ENCODE measurements around the gene SGMS1.

The SGMS1 gene

DNA sequence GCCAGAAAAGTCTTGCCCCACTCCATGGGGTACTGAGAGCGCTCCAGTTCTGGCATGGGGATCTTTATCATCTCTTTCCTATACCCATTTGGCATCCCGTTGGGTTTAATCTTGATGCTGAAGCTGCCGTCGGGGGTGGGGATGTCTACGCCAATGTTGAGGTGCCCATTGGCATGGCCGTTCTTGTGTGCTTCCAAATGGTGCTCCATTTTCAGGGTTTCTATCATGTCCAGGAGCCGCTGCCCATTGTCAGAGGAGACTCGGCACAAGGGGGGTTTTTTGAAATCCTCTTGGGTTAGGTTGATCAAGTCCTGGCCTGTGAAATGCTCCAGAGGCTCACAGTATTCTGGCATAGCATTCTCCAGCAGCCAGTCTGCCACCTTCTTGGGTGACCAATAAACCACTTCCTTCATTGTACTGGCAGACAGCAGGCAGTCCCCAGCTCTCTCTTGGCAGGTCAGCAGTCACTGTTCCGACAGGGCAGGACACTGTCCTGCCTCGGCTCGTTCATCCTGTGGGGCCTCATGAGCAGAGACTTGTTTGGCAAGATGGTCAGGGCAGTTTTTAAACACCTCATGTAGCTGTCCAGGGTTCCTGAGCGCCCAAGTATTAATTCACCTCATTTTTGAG, 279.9 kb downstream of the SGMS1 start:
- Histone ChIP-seq H4K91ac (ENCODE audit: low read length) (no peak overlapping the region), H3K27ac (ENCODE audit: low read length, poor library complexity, severe bottlenecking) (no peak overlapping the region), H2AFZ (ENCODE audit: low read depth, low read length) (no peak overlapping the region), H2BK12ac (ENCODE audit: low read length in 2 of 2) (no peak overlapping the region), H3K14ac (ENCODE audit: low read length in 2 of 2) (no peak overlapping the region), H2BK5ac (ENCODE audit: low read depth, low read length, poor library complexity, severe bottlenecking) (no peak overlapping the region), H2BK120ac (ENCODE audit: low read depth, low read length) (no peak overlapping the region), H2BK15ac (ENCODE audit: low read depth, poor library complexity, severe bottlenecking) (no peak overlapping the region), H3K79me1 (replicated peaks; ENCODE audit: low read length, poor library complexity, severe bottlenecking) (peaks cover 20% of the 10 kb centered on the region), H4K8ac (ENCODE audit: low read length) (no peak overlapping the region), H3K4me3 (ENCODE audit: insufficient read depth in 1 of 2, low read depth in 1 of 2, low read length in 2 of 2) (no peak overlapping the region), H3K23ac (ENCODE audit: low read length in 2 of 2) (no peak overlapping the region), H3K4ac (ENCODE audit: low read depth in 1 of 2, low read length in 2 of 2) (no peak overlapping the region), H2AK5ac (ENCODE audit: low read length, severe bottlenecking) (no peak overlapping the region), H3K9ac (ENCODE audit: low read length) (no peak overlapping the region), H3K4me1 (ENCODE audit: control insufficient read depth, insufficient read depth, low read depth, low read length) (no peaks in the 10 kb centered on the region), H3K36me3 (ENCODE audit: control insufficient read depth in 1 of 2, insufficient read depth in 2 of 2, low read depth in 1 of 2, low read length in 2 of 2) (peaks cover 8 to 36% of the 10 kb centered on the region in 2 experiments), H3K27me3 (ENCODE audit: control insufficient read depth in 1 of 2, insufficient read depth in 1 of 2, low read length in 2 of 2) (no peaks in the 10 kb centered on the region), H3K9me3 (ENCODE audit: control insufficient read depth, low read length) (peaks cover 2% of the 10 kb centered on the region), H3K18ac (ENCODE audit: low read depth in 1 of 2, low read length in 2 of 2) (no peak overlapping the region), H3K4me2 (ENCODE audit: low read length, poor library complexity, severe bottlenecking) (no peak overlapping the region)
- DNase-seq = no peak
- WGBS = 95% methylated on average over 11 of the region's 12 CpGs

DNA sequence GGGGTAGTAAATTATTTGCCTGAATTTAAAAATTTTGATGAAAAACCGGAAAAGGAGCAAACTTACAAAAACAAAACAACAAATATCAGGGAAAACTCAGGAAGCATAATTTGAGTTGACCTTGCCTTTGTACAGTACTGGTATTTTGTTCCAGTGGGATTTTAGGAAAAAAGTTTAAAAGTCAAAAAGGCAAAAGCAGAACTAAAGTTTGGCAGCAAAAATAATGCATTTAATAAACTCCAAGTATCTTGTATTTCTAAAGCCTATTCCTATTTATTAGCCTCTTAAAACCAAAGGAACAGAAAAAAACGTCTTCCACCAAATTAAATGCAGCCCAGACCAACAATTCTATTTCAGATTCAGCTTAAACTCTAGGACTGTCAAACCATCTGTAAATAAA, 281.8 kb downstream of the SGMS1 start:
- no peak overlapping the region for H2BK5ac ChIP-seq (ENCODE audit: low read depth, low read length, poor library complexity, severe bottlenecking)
- DNase-seq = no peak

DNA sequence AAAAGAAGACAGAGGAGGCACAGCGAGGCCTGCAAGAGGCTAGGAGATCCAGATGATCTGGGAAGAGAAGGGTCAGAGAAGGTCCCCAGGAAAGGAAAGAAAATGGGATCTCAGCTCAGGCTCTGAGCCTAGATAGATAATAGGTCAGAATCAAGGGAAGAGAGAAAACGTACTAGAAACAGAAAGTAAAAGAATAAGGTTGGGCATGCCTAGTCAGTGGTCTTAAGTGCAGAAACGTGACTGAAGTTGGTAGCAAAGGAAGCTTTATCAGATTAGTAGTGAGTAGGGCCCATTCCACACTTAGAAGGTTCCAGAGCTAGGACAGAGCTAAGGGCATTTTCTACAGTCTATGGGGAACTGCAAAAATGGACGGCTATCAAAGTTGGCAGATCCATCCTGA, 287.6 kb downstream of the SGMS1 start:
- Histone ChIP-seq H3K4me3 (ENCODE audit: insufficient read depth in 1 of 2, low read depth in 1 of 2, low read length in 2 of 2) (peak overlapping the region in 1 of 2 experiments; percentile 16), H3K9me3 (ENCODE audit: control insufficient read depth, low read length) (no peaks in the 10 kb centered on the region), H3K18ac (ENCODE audit: low read depth in 1 of 2, low read length in 2 of 2) (no peak overlapping the region), H3K79me1 (replicated peaks; ENCODE audit: low read length, poor library complexity, severe bottlenecking) (peaks cover 14% of the 10 kb centered on the region), H3K9ac (ENCODE audit: low read length) (no peak overlapping the region), H4K91ac (ENCODE audit: low read length) (no peak overlapping the region), H3K4ac (ENCODE audit: low read depth in 1 of 2, low read length in 2 of 2) (no peak overlapping the region), H2AFZ (ENCODE audit: low read depth, low read length) (no peak overlapping the region), H3K27ac (ENCODE audit: low read length, poor library complexity, severe bottlenecking) (no peak overlapping the region), H3K14ac (ENCODE audit: low read length in 2 of 2) (no peak overlapping the region), H2BK120ac (ENCODE audit: low read depth, low read length) (no peak overlapping the region), H4K8ac (ENCODE audit: low read length) (no peak overlapping the region), H2AK5ac (ENCODE audit: low read length, severe bottlenecking) (no peak overlapping the region), H3K27me3 (ENCODE audit: control insufficient read depth in 1 of 2, insufficient read depth in 1 of 2, low read length in 2 of 2) (no peaks in the 10 kb centered on the region), H2BK12ac (ENCODE audit: low read length in 2 of 2) (no peak overlapping the region), H3K4me1 (ENCODE audit: control insufficient read depth, insufficient read depth, low read depth, low read length) (no peaks in the 10 kb centered on the region), H2BK5ac (ENCODE audit: low read depth, low read length, poor library complexity, severe bottlenecking) (no peak overlapping the region), H3K36me3 (ENCODE audit: control insufficient read depth in 1 of 2, insufficient read depth in 2 of 2, low read depth in 1 of 2, low read length in 2 of 2) (peaks cover 0 to 30% of the 10 kb centered on the region in 2 experiments), H2BK15ac (ENCODE audit: low read depth, poor library complexity, severe bottlenecking) (no peak overlapping the region), H3K23ac (ENCODE audit: low read length in 2 of 2) (no peak overlapping the region), H3K4me2 (ENCODE audit: low read length, poor library complexity, severe bottlenecking) (no peak overlapping the region)
- 91% methylated on average over 4 of the region's 4 CpGs for WGBS
- no peak for DNase-seq

More for the DNA sequence above, 281.8 kb downstream of the SGMS1 start:
- H3K4me3 ChIP-seq (ENCODE audit: insufficient read depth in 1 of 2, low read depth in 1 of 2, low read length in 2 of 2) = no peak overlapping the region
- peaks cover 8 to 36% of the 10 kb centered on the region in 2 experiments for H3K36me3 ChIP-seq (ENCODE audit: control insufficient read depth in 1 of 2, insufficient read depth in 2 of 2, low read depth in 1 of 2, low read length in 2 of 2)
- H3K4me1 ChIP-seq (ENCODE audit: control insufficient read depth, insufficient read depth, low read depth, low read length) = no peaks in the 10 kb centered on the region
- H3K9ac ChIP-seq (ENCODE audit: low read length) = no peak overlapping the region
- WGBS = 90% methylated on average over 1 of the region's 2 CpGs
- peaks cover 17% of the 10 kb centered on the region for H3K79me1 ChIP-seq (replicated peaks; ENCODE audit: low read length, poor library complexity, severe bottlenecking)
- no peak overlapping the region for H2BK15ac ChIP-seq (ENCODE audit: low read depth, poor library complexity, severe bottlenecking)
- no peak overlapping the region for H2BK120ac ChIP-seq (ENCODE audit: low read depth, low read length)
- H3K4ac ChIP-seq (ENCODE audit: low read depth in 1 of 2, low read length in 2 of 2) = no peak overlapping the region
- H3K4me2 ChIP-seq (ENCODE audit: low read length, poor library complexity, severe bottlenecking) = no peak overlapping the region
- H3K9me3 ChIP-seq (ENCODE audit: control insufficient read depth, low read length) = no peaks in the 10 kb centered on the region
- no peak overlapping the region for H3K27ac ChIP-seq (ENCODE audit: low read length, poor library complexity, severe bottlenecking)
- H2BK12ac ChIP-seq (ENCODE audit: low read length in 2 of 2) = no peak overlapping the region
- no peak overlapping the region for H3K18ac ChIP-seq (ENCODE audit: low read depth in 1 of 2, low read length in 2 of 2)
- no peak overlapping the region for H3K14ac ChIP-seq (ENCODE audit: low read length in 2 of 2)
- no peak overlapping the region for H2AK5ac ChIP-seq (ENCODE audit: low read length, severe bottlenecking)
- no peak overlapping the region for H4K91ac ChIP-seq (ENCODE audit: low read length)
- no peak overlapping the region for H4K8ac ChIP-seq (ENCODE audit: low read length)
- H3K27me3 ChIP-seq (ENCODE audit: control insufficient read depth in 1 of 2, insufficient read depth in 1 of 2, low read length in 2 of 2) = no peaks in the 10 kb centered on the region
- H3K23ac ChIP-seq (ENCODE audit: low read length in 2 of 2) = no peak overlapping the region
- H2AFZ ChIP-seq (ENCODE audit: low read depth, low read length) = no peak overlapping the region

DNA sequence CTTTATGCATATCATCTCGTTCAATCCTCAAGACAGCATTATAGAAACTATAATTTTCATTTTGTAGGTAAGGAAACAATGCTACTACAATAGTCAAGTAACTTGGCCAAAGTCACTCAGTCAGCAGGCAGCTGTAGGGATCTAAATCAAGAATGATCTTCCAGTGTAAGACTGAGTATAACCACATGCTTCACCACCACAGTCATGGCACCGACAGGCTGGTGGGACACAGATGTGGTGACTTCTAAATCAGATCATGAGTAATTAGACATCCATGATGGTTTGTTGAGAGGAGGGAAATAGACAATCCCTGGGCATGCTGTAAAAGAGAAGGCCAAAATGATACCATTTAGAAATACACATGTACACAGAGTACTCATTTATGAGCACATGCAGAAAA, 288.4 kb downstream of the SGMS1 start:
- Histone ChIP-seq H2BK5ac (ENCODE audit: low read depth, low read length, poor library complexity, severe bottlenecking) (no peak overlapping the region), H2BK12ac (ENCODE audit: low read length in 2 of 2) (no peak overlapping the region), H3K27me3 (ENCODE audit: control insufficient read depth in 1 of 2, insufficient read depth in 1 of 2, low read length in 2 of 2) (no peaks in the 10 kb centered on the region), H3K23ac (ENCODE audit: low read length in 2 of 2) (no peak overlapping the region), H3K4me2 (ENCODE audit: low read length, poor library complexity, severe bottlenecking) (no peak overlapping the region), H4K8ac (ENCODE audit: low read length) (no peak overlapping the region), H3K4me3 (ENCODE audit: insufficient read depth in 1 of 2, low read depth in 1 of 2, low read length in 2 of 2) (no peak overlapping the region), H3K18ac (ENCODE audit: low read depth in 1 of 2, low read length in 2 of 2) (no peak overlapping the region), H4K91ac (ENCODE audit: low read length) (no peak overlapping the region), H3K4me1 (ENCODE audit: control insufficient read depth, insufficient read depth, low read depth, low read length) (no peaks in the 10 kb centered on the region), H2AFZ (ENCODE audit: low read depth, low read length) (no peak overlapping the region), H3K14ac (ENCODE audit: low read length in 2 of 2) (no peak overlapping the region), H2BK120ac (ENCODE audit: low read depth, low read length) (no peak overlapping the region), H2AK5ac (ENCODE audit: low read length, severe bottlenecking) (no peak overlapping the region), H3K79me1 (replicated peaks; ENCODE audit: low read length, poor library complexity, severe bottlenecking) (peaks cover 14% of the 10 kb centered on the region), H3K36me3 (ENCODE audit: control insufficient read depth in 1 of 2, insufficient read depth in 2 of 2, low read depth in 1 of 2, low read length in 2 of 2) (peaks cover 0 to 27% of the 10 kb centered on the region in 2 experiments), H2BK15ac (ENCODE audit: low read depth, poor library complexity, severe bottlenecking) (no peak overlapping the region), H3K9me3 (ENCODE audit: control insufficient read depth, low read length) (no peaks in the 10 kb centered on the region), H3K9ac (ENCODE audit: low read length) (no peak overlapping the region), H3K27ac (ENCODE audit: low read length, poor library complexity, severe bottlenecking) (no peak overlapping the region), H3K4ac (ENCODE audit: low read depth in 1 of 2, low read length in 2 of 2) (no peak overlapping the region)
- no peak for DNase-seq
- WGBS = no CpG with 5 or more reads among the region's 2 CpGs
